AG04449 (cell line): ENCODE data around the gene PARD6A.

Source experiments
- CTCF ChIA-PET: fragments of 350-600 bp; formaldehyde crosslinking; extraction: SDS; loops from one replicate; lab custom pipeline; 2021; ENCODE audit warnings: antibody characterized with exemption; lab: Yijun Ruan, JAX
- POLR2A ChIA-PET: fragments of 400-600, 350-600 bp; formaldehyde crosslinking; extraction: SDS; loops from one replicate; lab custom pipeline; 2020; ENCODE audit warnings: antibody characterized with exemption, inconsistent platforms; lab: Yijun Ruan, JAX
- DNase-seq: peaks from one replicate; pipeline ENCODE4 v3.0.0-alpha.2; 2010; ENCODE audit warnings: low read depth, low spot score
- H3K4me3 ChIP-seq: 2 replicates; pipeline ENCODE4 v1.5.1; 2011; ENCODE audit warnings: low read depth, mild to moderate bottlenecking, control low read depth, low read length
- CTCF ChIP-seq: IDR thresholded peaks from one replicate; pipeline ENCODE4 v1.5.1; 2011; ENCODE audit warnings: mild to moderate bottlenecking, moderate library complexity, low read length, control low read depth, inconsistent platforms; ENCODE audit not compliant: insufficient read depth; ENCODE audit errors: missing control alignments

PARD6A gene

GRCh38 chr16:67667453-67667816 lies 6.7 kb downstream of the PARD6A start:
- peak overlapping the region; percentile 68 for H3K4me3 ChIP-seq
- no peak for TF ChIP-seq CTCF

GRCh38 chr16:67667817-67668494 lies 7.2 kb downstream of the PARD6A start:
- TF ChIP-seq CTCF, result peak; percentile 97
- ChIA-PET CTCF (interaction anchor here (0.6 to 19.0 kb wide), 40 partner anchors 9 to 717 kb away, joined by 3 to 605 read pairs (median 4); partner anchors contain the start of genes CARMIL2, CTCF, NRN1L and RANBP10), POLR2A (interaction anchor here (0.7 to 3.0 kb wide), 4 partner anchors 9 to 147 kb away, joined by 3 to 14 read pairs (median 8); partner anchors contain the start of gene CTCF)
- peak; percentile 54 for DNase-seq
- peak overlapping the region; percentile 23; the same call in 1 of the 2 replicates for H3K4me3 ChIP-seq

More at GRCh38 chr16:67667453-67667816, 6.7 kb downstream of the PARD6A start:
- POLR2A ChIA-PET, result interaction anchor here (0.7 to 3.0 kb wide), 4 partner anchors 9 to 146 kb away, joined by 3 to 14 read pairs (median 8); partner anchors contain the start of gene CTCF
- no peak for DNase-seq
- CTCF ChIA-PET, result interaction anchor here (0.8 to 19.0 kb wide), 34 partner anchors 9 to 717 kb away, joined by 3 to 605 read pairs (median 4); partner anchors contain the start of genes CARMIL2, CTCF, NRN1L and RANBP10

- CTCF ChIA-PET, result interaction anchor here (0.6 to 19.0 kb wide), 28 partner anchors 10 to 718 kb away, joined by 3 to 605 read pairs (median 6); partner anchors contain the start of genes CARMIL2, CTCF, NRN1L and RANBP10
- TF ChIP-seq CTCF, result no peak
- POLR2A ChIA-PET, result interaction anchor here (1.2 to 3.0 kb wide), 3 partner anchors 10 to 147 kb away, joined by 4 to 14 read pairs (median 11); partner anchors contain the start of gene CTCF
- DNase-seq, result no peak
- H3K4me3 ChIP-seq, result no peak overlapping the region
Observed at GRCh38 chr16:67668495-67669157, 7.9 kb downstream of the PARD6A start.

GRCh38 chr16:67669499-67670101 lies 8.8 kb downstream of the PARD6A start:
- DNase-seq, result no peak
- POLR2A ChIA-PET, result no interaction called here
- no peak for TF ChIP-seq CTCF
- CTCF ChIA-PET, result interaction anchor here (1.1 to 19.0 kb wide), 11 partner anchors 11 to 259 kb away, joined by 3 to 605 read pairs (median 11); partner anchors contain the start of genes CTCF and RIPOR1
- no peak overlapping the region for H3K4me3 ChIP-seq

GRCh38 chr16:67672306-67672705 lies 11.5 kb downstream of the PARD6A start:
- ChIA-PET POLR2A (interaction anchor here (0.6 kb wide), 1 partner anchor 263 kb away, joined by 3 read pairs; no protein-coding TSS in a partner anchor), CTCF (interaction anchor here (0.8 to 19.0 kb wide), 42 partner anchors 9 to 368 kb away, joined by 3 to 605 read pairs (median 4); partner anchors contain the start of genes ACD, CTCF, NRN1L and NUTF2)
- no peak for DNase-seq
- H3K4me3 ChIP-seq, result no peak overlapping the region
- no peak for TF ChIP-seq CTCF
